Inflammatory macrophage (primary cell): ENCODE measurements around the gene HOOK1.
"Not testable (repeated sequence)": the region's sequence is repeated elsewhere in the genome, so short reads cannot be mapped to it uniquely, and the experiment has no call there.

ENCODE experiments used
- DNase-seq, 2 donors: peaks; one replicate each; pipeline ENCODE4 v3.0.0-alpha.2; 2020 to 2022

Gene HOOK1

DNA sequence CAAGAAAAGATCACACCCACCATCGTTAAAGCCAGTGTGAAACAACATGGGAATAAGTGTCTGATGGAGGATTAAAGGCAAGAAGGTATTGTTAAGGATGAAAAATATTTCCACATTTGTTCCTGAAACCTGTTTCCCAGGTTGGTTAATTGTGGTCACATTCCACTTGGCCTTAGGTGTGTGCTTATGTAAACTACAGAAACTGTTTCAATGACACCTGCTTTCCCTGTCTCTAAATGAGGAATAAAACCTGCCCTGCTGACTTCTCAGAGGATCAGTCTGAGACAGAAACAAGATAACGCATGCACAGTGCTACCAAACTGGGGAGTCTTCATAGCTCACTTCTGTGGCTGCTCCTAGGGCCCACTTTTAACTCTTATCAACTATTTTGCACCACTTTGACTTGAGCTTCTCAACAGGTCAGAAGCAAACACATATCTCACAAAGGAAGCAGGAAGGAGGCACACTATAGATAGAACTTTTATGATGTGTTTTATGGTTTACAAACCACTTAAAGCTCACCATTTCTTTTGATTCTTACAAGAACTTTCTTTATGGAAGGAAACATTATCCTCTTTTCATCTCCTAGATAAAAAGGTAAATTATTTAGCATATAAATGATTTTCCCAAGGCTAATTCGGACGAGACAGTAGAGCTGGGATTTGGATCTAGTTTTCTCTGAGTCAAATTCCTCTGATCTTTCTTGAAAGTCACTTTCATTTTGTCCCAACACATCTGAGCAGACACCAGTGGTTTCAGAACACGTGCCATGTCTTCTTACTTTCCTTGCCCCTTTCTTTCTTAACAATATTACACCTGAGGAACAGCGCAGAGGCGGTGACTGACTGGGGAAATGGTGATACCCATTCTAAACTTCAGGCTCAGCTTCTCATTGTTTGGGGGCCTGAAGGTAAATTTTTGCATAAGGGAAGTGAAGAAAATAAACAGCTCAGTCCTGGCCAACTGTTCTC is 78.4 kb downstream of the HOOK1 start:
- no peak for DNase-seq

DNA sequence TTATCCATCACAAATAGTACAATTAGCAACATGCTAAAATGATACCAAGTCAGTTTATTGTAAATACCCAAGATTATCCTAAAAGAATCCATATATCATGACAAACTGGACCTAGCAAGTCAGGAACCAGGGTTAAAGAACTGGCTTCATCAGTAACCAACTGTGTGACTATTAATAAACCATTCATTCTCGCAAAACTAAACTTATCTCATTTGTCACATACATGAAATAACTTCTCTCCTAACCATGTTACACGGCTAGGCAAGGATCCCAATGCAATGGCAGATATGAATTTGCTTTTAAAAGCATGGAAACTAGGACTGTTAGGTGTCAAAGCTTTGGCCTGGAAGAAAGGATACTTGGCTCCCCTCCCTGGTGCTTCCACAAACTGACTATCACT is 82.4 kb downstream of the HOOK1 start:
- DNase-seq = no peak

DNA sequence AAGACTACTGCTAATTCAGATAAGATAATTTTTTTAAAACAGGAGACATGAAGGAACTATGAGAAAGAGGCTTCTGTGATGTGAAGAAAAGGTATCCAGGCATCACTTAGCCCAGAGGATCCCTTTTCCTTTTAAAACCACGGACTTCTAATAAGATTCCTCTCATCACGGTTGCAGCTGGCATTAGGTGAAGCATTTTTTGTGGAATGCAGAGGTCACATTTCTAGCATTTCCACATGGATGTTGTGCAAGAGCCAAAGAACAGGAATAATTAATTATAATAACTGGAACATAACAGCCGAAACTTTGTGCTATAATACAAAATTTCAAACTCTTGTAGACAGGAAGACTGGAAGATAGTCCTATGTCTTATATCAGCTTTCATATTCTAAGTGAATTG is 84.2 kb downstream of the HOOK1 start:
- no peak for DNase-seq

DNA sequence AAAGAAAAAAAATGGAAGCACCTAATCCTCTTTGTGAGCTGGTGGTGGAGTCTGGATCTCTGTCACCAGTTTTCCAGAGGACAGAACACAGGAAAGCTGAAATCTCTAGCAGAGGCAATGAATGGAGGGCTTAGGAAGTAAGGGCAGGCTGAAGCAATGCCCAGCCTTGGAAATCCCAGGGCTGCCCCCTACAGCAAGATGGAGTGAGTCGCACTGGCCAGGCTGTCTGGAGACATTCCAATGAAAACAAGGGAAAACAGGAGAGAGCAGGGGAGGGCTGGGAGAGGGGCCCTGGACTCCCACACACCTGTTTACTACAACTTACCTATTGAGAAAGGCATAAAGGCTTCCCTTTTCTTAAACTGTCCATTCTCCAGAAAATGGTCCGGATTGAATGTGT is 85.9 kb downstream of the HOOK1 start:
- no peak for DNase-seq

DNA sequence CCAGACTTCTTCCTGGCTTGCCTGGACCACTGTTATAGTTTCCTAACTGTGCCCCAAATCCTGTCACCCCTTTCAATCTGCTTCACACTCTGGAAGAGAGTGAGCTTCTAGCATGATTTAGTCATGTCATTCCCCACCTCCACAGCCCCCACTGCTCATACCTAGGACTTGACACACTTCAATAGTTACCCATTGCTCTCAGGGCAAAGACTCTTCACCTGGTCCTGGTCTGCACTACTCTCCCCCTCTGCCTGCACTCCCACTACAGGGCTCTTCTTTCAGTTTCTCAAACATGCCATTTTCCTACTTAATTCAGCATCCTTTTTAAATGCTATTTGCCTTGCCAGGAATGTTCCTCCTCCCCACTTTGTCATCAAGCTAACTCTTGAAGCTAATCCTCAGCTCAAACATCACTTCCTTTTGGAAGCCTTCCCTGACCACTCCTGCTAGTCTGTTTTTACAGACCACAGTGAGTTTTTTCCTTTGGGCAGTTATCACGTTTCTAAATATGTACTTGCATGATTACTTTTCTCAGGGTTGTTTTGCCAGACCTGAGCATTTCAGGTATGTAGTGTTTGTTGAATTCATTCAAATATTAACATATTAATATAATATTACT is 87.1 kb downstream of the HOOK1 start:
- DNase-seq = no peak

DNA sequence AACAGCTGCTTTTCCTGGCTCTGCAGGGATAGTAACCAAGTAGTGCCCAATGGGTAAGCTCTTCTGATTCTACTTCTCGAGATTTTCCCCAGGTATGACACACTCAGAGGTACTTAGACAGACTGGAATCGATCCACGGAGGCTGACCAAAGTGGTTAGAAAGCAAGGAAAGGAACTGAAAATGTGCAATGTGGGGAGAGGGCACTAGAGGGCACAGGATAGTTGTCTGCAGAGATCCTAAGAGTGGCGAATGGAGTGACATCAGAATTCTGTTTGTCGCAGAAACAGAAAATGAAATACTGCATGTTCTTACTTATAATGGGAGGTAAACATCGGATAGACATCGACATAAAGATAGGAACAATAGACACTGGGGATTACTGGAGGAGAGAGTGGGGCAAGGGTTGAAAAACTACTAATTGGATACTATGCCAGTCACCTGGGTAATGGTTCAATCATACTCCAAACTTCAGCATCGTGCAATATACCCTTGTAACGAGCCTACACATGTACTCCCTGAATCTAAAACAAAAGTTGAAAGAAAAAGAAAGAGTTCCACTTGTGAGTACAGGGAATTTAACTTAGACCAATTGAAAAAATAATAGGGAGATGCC is 88.5 kb downstream of the HOOK1 start:
- DNase-seq = peak in 1 of 2 donors; percentile 27

DNA sequence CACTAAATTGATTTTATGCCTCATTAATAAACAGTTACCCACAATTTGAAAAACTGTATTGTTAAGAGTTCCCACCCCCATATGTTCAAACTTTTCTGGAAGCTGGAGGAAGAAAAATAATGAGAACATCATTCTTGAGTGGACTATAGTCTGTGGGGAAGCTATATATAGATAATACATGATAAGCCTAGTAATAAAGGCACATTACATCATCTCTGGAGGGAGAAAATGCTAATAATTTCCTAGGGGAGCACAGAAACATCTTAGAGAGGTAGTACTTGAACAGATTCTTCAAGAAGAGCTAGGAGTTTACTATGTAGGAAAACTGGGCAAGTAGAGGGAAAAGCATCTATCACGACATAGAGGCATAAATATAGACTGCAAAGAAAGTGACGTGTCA is 92.2 kb downstream of the HOOK1 start:
- DNase-seq = no peak

DNA sequence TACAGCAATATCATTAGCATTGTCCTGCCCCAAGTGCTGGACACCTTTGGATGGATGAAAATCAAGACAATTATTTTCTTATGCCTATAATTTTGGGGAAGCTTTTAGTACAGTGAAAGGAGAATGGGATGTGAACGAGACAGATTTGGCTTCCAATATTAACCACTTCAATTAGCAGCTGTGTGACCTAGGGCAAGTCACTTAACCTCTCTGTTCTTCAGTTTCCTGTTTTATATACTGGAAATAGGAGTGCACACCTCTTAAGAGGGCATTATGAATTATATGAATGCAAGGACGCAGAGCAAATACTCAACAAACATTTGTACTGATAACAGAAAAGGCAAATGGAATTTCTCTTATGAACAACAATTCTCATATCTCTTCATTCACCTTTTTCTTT is 93.3 kb downstream of the HOOK1 start:
- DNase-seq = no peak

DNA sequence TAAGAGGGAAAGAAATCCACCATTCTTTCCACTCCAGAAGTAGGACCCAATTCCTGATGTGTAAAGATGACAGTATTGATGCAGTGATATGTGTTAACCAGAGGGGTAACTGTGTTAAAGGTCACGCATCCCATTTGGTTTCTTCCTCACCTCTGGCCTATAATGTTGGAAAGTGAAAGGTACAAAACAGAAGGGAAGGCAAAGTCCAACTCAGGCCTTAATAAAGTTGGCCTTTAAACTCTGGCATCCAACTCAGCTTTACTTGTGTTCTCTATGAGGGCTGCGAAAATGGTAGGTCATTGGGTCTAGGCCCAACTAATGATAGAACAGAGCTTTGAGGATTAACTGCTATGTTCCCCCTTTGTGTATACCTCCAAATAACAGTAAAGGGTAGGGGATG is 93.9 kb downstream of the HOOK1 start:
- no peak for DNase-seq

DNA sequence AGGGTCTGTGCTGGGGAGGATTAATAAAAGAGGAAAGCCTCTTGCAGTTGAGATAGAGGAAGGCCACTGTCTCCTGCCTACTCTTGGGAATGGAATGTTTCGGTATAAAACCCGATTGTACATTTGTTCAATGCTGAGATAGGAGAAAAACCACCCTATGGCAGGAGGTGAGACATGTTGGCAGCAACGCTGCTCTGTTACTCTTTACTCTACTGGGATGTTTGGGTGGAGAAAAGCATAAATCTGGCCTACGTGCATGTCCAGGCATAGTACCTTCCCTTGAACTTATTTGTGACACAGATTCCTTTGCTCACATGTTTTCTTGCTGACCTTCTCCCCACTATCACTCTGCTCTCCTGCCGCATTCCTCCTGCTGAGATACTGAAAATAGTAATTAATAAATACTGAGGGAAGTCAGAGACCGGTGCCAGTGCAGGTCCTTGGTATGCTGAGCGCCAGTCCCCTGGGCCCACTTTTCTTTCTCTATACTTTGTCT is 100.1 kb downstream of the HOOK1 start:
- not testable (repeated sequence) for DNase-seq

DNA sequence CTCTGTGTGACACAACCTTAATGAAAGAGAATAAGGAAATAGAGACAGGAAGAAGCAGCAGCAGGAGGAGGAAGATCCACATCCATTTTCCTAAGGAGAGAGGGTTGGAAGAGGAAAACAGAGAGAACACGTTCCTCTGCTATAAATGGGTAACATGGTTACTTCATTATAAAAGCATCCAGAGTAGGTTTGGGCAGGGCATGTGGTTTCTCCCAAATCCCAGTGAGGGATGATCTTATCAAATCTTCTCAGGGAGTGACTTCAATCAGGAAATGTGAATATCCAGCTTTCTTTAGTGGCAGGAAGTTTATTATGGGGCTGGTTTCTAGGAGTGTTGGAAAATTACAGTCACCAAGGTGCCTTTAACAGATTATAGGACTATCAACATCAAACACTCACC is 100.8 kb downstream of the HOOK1 start:
- no peak for DNase-seq

DNA sequence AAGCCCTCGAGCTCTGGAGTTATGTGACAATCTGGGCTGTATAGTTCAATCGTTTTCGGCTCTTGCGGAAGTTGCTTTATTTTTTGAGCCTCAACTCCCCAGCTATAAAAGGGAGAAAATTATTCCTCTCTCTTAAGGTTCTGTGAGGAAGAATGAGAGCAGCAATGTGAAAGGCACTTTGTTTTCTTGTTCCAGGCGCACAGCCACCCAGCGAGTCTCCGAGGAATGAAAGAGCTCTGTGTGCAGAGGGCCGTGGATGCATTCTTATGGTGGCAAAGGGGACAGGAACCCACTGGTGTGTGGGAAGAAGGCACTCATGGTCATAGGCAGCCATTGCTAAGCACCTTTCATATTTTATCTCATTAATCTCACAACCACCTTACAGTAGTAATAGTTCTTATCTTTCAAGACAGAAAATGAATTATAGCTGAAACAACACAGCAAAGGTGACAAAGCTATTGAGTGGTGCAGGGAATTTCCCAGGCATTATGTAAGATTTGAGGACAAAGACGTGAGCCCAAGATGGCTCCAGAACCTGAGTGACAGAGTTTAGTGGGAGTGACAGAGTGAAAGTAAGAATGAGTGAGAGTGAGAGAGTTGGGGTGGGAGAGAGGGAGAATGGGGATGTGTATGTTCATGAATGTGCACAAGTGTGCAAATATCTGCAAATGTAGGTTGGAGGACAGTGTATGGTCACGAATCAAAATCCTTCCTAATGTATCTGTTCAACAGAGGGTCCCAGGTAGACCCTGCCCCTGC is 102.5 kb downstream of the HOOK1 start:
- no peak for DNase-seq

DNA sequence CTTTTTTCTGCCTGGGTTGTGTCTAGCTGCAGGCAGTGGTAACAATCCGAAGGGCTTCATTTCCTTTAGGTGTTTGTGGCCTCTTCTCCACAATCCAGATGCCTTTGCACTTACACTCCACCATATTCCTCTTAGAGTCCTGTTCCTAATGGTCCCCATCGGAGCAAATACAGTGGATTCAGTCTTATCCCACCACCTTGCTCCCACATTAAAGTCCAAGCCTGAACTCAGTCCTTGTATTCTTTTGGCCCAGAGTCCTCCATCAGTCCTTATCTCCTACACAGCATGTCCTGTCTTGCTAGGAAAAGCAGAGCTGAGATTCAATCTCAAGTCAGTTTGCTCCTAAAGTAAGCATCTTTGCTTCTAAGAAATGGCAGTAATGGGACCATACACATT is 103.0 kb downstream of the HOOK1 start:
- DNase-seq = no peak

DNA sequence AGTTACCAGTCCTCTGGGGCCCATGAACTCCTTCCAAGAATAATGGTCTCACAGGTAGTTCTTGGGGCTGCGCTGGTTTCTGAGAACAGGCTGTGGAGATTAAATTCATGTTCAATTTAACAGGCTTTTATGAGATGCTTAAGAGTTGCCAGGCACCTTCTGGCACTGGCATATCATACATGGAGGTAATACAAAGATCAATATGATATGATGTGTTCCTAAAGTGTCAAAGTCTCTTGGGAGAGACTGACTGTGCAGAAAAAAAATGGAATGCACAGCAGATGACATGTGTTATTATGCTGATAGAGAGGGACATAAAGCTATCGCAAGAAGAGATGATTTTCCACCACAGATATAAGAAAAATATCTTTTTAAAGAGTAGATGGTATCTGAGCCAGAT is 105.0 kb downstream of the HOOK1 start:
- no peak for DNase-seq

DNA sequence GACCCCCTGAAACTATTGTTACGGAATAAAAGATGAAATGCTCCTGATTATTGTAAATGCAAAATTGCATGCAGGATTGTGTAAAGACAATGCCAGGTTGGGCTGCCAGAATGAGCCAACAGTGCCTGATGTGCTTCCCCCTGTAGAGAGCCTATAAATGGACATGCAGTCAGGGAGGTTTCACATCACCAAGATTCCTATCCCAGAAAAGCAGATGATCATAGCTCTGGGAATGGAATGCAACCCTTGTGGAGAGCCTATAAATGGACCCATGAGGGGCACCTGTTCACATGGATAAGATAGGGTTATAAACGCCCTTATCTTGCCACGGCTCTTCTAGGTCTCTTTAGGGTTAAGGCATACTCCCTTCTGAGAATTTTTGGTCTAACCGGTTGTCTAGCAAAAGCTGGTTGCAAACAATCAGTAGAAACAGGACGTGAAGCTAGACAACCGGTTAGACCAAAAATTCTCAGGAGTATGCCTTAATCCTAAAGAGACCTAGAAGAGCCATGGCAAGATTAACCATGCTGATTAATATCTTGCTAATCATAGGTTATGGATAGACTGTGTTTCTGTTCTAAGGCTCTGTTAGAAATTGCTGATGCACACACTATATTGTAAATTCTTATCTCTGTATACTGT is 106.6 kb downstream of the HOOK1 start:
- DNase-seq = not testable (repeated sequence)

DNA sequence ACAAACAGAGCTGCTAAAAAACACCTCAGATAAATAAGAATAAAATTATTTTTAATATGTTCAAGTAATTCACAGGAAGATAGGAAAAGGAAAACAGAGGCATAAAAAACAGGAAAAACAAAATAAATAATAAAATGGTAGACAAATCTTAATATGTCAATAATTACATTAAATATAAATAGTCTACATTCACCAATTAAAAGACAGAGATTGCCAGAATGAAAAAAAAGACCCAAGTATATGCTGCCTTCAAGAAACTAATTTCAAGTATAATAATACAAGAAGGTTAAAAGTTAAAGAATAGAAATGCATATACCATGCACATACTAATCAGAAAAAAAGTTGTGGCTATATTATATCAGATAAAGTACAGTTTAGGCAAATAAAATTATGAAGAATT is 109.9 kb downstream of the HOOK1 start:
- DNase-seq = no peak
